NOMO-1 (cell line): ENCODE data around the gene MED1.
A peak's percentile ranks its signal among the peaks of the same experiment; 100 is the strongest.
"Not testable (repeated sequence)": the region's sequence is repeated elsewhere in the genome, so short reads cannot be mapped to it uniquely, and the experiment has no call there.

Source experiments
- DNase-seq, 2 experiments: peaks; one replicate each; lab custom pipeline; 2025; ENCODE audit not compliant: unreplicated experiment in 2 of 2; lab: John Stamatoyannopoulos, UW

The MED1 gene

DNA sequence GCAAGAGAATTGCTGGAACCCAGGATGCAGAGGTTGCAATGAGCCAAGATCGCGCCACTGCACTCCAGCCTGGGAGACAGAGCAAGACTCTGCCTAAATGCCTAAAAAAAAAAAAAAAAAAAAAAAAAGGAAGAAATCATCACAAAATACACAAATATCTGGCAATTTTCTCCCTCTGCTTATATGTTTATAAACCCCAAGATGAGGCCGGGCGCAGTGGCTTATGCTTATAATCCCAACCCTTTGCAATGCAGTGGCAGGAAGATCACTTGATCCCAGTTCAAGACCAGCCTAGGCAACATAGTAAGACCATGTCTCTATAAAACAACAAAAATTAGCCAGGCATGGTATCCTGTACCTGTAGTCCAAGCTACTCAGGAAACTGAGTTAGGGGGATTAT, 21.5 kb downstream of the MED1 start:
- DNase-seq: no peak

DNA sequence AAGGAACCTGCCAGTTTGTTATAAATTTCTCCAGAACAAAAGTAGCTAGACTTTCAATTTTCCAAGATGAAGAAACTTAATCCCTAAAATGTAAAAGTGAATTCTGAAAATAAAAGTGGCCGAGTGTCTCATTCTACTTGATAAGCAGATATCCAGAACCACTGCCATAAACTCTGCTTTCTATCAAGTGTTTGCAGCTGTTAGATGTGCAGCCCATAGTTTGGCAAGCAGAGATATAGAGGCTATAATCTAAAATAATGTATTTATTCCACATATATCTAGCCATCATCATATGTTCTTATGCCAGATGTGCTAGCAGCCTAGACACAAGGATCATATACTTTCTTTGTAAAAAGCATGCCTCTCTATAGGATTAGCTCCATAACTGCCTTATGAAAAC, 34.9 kb downstream of the MED1 start:
- no peak for DNase-seq

- DNase-seq: no peak
Measured at GRCh38 chr17:39410279-39410678, 40.8 kb downstream of the MED1 start.

DNA sequence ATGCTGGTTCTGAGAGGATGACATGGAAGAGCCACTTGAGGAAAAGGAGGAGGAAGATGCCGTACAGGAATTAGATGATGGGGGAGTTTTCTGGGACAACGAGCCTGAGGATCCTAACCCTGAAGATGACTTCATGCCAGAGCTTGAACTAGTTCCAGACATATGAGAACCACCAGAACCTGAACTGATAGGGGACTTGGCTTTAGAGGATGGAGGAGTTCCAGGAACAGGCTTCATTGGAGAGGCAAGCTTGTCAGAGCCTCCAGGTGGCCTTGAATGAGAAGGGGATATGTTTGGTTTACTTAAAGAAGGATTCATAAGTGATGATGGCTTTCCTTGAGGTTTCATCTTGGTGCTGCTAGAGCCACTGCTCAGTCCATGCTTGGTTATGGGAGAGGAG, 42.7 kb downstream of the MED1 start:
- DNase-seq: no peak

GRCh38 chr17:39406951-39407350, 44.1 kb downstream of the MED1 start:
- no peak for DNase-seq

- no peak for DNase-seq
Measured at GRCh38 chr17:39405436-39405835, 45.6 kb downstream of the MED1 start.

DNA sequence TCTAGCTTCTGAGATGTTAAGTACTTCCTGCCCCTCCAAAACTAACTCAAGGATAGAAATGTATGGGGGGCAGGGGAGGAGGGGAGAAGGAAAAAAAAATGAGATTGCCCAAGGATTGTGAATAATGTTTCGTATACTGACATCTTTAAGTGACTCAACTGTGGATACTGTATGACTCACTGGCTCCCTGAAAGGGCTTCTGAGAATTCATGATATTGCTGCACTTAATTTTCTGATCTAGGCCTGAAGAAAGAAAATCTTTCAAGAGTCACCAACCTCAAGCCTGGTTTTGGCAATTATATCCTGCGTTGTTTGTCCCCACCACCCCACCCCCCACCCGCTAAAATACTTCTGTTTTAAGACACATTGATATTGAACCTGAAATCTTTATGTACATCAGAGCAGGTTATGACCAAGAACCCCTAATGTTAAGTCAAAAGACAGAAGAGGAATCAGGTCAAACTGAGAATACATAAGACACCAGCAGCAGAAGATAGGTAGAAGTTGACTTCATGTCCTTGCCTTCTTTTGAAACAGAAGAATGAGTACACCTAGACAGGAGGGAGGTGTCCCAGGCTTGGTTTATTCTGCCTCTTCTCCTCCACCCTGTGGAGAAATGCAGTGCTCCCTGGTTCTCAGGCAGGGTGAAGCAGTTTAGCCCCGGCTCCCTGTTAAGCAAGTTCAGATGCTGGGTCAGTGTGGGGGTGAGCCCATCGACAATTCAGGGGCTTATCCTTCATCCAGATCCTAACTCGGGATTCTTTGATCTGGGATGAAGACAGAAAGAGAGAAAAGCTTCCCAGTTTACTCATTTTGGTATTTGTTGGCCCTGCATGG, 46.3 kb downstream of the MED1 start:
- peak; percentile 44 to 75 for DNase-seq

- DNase-seq: peak in 1 of 2 experiments; percentile 8
Measured at GRCh38 chr17:39402890-39403605, 48.0 kb downstream of the MED1 start.

GRCh38 chr17:39402244-39402889, 48.7 kb downstream of the MED1 start:
- peak; percentile 88 to 91 for DNase-seq

- DNase-seq: peak; percentile 75 to 86
Measured at GRCh38 chr17:39401412-39402243, 49.4 kb downstream of the MED1 start, which contains the start of gene FBXL20. TSS of gene FBXL20 (minus strand) at chr17:39401626. CDS start at chr17:39401402, 224 bp downstream.

DNA sequence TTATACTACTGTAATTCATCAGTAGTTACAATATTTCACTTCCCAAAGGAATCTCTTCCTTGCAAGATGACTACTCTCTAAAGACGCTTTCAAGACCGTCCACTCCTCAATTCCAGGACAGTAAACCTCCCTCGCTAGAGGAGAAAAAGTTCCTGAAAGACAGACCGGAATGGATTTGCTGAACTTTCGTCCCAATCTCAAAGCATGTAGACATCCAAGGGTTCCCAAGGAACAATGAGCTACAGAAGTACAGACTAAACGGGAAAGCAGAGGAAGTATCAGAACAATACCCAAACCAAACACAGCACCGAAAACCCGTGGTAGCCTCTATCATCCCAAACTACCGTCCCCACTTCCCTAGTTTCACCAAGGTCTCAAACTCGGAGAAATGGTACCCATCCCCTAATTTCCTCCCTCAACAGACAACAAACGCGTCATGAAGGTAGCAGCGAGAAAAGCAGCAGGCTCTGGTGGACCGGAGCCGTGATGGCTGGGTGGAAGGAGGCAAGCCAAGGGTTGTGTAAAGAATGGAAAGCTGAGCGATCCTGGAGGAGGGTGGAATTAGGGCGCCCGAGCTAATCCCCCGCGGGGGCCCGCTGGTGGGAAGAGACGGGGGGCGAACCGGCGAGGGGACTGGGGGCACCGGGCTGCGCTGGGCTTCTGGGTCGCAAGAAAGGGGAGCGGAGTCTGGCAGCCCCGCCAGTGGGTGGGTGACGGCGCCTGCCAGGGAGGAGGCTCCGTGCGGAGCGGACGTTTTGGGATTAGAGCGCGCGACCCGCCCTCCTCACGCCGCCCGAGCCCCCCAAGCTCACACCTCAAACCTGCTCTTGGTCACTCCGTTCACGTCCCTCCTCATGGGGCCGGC, 50.3 kb downstream of the MED1 start:
- DNase-seq: no peak

GRCh38 chr17:39399791-39400190, 51.3 kb downstream of the MED1 start:
- no peak for DNase-seq

DNA sequence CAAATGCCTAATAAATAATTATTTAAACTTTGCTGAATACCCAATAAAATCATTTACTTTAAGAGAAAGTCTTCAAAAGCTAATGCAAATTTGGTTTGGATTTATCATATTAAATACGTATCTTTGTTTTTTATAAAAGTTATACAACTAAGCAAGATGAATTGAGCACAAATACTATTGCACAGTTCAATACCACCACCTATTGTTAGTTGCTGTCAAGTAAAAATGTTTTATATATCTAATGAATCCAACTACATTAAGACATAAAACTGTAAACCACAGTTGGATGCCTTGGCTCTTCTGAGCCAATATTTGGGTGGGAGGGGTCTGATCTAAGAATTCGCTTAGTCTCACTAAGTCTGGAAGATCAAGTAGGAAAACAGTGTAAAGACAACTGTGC, 57.3 kb downstream of the MED1 start:
- DNase-seq: no peak

GRCh38 chr17:39391448-39391847, 59.6 kb downstream of the MED1 start:
- no peak for DNase-seq

DNA sequence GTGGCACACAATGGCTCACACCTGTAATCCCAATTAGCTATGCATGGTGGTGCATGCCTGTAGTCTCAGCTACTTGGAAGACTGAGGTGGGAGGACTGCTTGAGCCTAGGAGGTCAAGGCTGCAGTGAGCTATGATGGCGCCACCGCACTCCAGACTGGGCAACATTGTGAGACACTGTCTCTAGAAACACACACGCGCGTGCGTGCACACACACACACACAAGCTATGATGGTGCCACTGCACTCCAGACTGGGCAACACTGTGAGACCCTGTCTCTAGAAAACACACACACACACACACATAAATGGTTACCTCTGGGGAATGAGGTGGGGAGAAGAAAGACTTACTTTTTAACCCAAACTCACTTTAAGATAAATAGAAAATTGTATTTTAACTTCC, 66.0 kb downstream of the MED1 start:
- DNase-seq: no peak

- no peak for DNase-seq
Measured at GRCh38 chr17:39380144-39380543, 70.9 kb downstream of the MED1 start.

- DNase-seq: peak; percentile 62 to 66
Measured at GRCh38 chr17:39376434-39376833, 74.6 kb downstream of the MED1 start.

DNA sequence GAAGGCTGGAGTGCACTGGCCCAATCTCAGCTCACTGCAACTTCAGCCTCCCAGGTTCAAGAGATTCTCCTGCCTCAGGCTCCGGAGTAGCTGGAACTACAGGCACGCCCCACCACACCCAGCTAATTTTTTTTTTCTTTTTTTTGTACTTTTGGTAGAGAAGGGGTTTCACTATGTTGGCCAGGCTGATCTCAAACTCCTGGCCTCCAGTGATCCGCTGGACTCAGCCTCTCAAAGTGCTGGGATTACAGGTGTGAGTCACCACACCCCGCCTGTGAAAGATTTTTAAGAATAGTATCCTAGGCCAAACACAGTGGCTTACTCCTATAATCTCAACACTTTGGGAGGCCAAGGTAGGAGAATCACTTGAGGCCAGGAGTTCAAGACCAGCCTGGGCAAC, 83.3 kb downstream of the MED1 start:
- DNase-seq: not testable (repeated sequence)

- DNase-seq: peak in 1 of 2 experiments; percentile 24
Measured at GRCh38 chr17:39365872-39366271, 85.2 kb downstream of the MED1 start.

DNA sequence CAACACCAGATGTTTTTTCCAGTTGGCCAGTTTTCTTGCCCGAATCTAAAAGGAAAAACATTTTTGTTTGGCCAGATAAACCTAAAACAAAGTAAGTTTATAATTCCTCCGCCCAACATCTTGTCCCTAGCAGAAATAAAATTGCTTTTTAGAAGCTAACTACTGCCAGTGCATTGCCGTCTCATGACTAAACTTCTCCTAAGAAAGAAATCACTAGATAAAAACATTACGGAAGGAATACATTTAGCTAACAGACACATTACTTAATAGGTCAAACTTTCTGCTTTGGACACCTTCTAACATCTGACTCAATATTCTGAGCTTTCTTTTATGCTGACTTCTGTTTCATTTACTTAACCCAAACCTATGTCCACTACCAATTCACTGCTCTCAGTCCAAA, 85.8 kb downstream of the MED1 start:
- peak in 1 of 2 experiments; percentile 40 for DNase-seq
